GM13977 (cell line): ENCODE measurements around the gene ABCC9.

Experiments used
- DNase-seq: peaks from one replicate; pipeline ENCODE4 v3.0.0; 2012; ENCODE audit warnings: low spot score
- in situ Hi-C: fragments of 300-500 bp; cut with MboI; formaldehyde crosslinking; loops from one replicate; pipeline ENCODE4 v1.12.0; 2022; ENCODE audit warnings: low sequenced_read_pairs, low pct_unique_long_range_greater_than_20kb, mixed read lengths, inconsistent platforms; ENCODE audit not compliant: unreplicated experiment
- TF ChIP-seq, protein P1 (sequence below): IDR thresholded peaks from 2 replicates; pipeline ENCODE4 v1.5.1; 2012; ENCODE audit warnings: mild to moderate bottlenecking, control low read depth; ENCODE audit not compliant: insufficient read depth; ENCODE audit errors: extremely low read depth, missing control alignments

ABCC9 gene

GRCh38 chr12:21819678-21820077, 121.5 kb downstream of the ABCC9 start:
- in situ Hi-C loops, result no loop called here
- TF ChIP-seq, protein P1, sequence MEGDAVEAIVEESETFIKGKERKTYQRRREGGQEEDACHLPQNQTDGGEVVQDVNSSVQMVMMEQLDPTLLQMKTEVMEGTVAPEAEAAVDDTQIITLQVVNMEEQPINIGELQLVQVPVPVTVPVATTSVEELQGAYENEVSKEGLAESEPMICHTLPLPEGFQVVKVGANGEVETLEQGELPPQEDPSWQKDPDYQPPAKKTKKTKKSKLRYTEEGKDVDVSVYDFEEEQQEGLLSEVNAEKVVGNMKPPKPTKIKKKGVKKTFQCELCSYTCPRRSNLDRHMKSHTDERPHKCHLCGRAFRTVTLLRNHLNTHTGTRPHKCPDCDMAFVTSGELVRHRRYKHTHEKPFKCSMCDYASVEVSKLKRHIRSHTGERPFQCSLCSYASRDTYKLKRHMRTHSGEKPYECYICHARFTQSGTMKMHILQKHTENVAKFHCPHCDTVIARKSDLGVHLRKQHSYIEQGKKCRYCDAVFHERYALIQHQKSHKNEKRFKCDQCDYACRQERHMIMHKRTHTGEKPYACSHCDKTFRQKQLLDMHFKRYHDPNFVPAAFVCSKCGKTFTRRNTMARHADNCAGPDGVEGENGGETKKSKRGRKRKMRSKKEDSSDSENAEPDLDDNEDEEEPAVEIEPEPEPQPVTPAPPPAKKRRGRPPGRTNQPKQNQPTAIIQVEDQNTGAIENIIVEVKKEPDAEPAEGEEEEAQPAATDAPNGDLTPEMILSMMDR, result no peak
- DNase-seq, result no peak

DNA sequence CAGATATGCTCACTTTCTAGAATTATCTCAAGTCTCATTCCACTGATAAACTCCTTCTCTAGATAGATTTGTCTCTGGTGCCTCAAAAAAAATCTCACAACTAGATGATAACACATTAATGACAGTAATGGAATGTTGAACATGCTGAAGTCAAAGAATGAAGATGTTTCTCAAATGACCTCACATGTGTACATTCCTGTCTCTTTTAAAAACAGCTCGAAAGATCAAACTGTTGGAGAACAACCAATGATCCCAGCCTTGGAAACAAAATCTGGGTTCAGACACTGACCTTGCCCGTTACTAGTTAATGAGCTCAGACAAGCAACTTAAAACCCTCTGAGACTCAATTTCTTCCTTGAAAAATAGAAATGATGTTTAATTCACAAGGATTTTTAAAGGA, 122.0 kb downstream of the ABCC9 start:
- in situ Hi-C loops, result no loop called here
- no peak for DNase-seq
- TF ChIP-seq, protein P1, result no peak

GRCh38 chr12:21818627-21819026, 122.6 kb downstream of the ABCC9 start:
- DNase-seq, result no peak
- in situ Hi-C loops, result no loop called here
- TF ChIP-seq, protein P1, result no peak

DNA sequence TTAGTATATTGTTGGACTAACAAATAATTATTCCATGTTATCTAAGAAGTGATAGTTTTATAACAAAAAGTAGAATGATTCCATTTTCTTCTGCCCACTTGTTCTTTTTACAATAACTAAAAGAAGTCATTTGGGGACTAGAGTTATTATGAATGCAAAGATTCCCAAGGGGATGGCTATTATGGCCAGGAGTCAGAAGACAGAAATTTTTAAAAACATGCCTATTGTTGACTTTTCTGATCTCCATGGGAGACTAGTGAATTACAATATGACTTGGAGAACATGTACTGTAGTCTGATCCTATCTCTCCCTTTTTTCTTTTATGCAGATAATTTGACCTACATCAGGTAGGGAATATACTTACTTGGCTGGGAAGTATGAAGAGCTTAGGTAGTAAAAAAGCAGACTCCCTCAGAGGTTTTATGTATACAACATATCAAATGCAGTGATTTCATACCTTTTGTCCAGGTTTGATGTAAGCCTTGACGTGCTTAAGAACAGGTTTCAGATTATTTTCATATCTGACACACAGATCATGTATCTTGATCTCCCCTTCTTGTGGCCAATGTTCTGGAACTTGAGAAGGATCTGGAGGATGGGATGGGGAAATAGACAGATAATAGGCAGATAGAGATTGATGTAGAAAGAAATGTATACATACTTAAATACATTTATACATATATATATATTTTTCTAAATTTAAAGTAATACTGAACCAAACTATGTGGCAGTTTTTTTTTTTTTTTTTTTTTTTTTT, 125.7 kb downstream of the ABCC9 start:
- in situ Hi-C loops, result no loop called here
- TF ChIP-seq, protein P1, result no peak
- no peak for DNase-seq

GRCh38 chr12:21814814-21815213, 126.4 kb downstream of the ABCC9 start:
- in situ Hi-C loops, result no loop called here
- DNase-seq, result no peak
- TF ChIP-seq, protein P1, result no peak

DNA sequence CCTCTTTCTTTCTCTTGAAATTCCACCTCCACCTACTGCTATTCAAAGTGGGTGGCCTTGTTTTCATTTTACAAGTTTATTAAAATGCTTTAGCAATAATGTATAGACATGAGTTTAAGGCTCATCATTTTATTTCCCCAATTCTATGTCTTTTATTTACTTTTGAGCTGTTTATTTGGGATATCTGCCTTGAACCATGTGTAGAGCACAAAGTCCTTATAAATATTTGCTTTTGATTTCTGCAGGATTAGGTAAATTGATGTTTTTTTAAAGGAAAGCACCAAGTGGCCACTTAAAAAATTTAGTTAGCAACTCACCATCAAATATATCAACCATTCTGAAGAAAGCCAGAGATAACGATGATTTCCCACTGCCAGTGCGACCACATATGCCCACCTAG, 126.9 kb downstream of the ABCC9 start:
- no peak for DNase-seq
- in situ Hi-C loops, result no loop called here
- TF ChIP-seq, protein P1, result no peak
